T47D (cell line): ENCODE data around the gene SLC31A1.
"Not testable (repeated sequence)": the region's sequence is repeated elsewhere in the genome, so short reads cannot be mapped to it uniquely, and the experiment has no call there.

Experiments
- DNase-seq, 2 experiments: peaks; one replicate each; pipeline versions ENCODE4 v3.0.0 to v3.0.0-alpha.2; 2011 to 2012; ENCODE audit warnings: low read depth in 1 of 2, low spot score in 1 of 2
- JUND ChIP-seq: IDR thresholded peaks from 2 replicates; pipeline ENCODE4 v1.6.1; 2012; ENCODE audit warnings: low read depth
- in situ Hi-C: cut with HindIII; loops from 2 replicates; pipeline ENCODE4 v1.10.0; 2016; ENCODE audit warnings: low sequenced_read_pairs, low pct_unique_long_range_greater_than_20kb

SLC31A1 gene

GRCh38 chr9:113228130-113228665, 6.9 kb downstream of the SLC31A1 start:
- no peak for TF ChIP-seq JUND
- DNase-seq: no peak
- in situ Hi-C loops: no loop called here

- no peak for DNase-seq
- no peak for TF ChIP-seq JUND
- in situ Hi-C loops: no loop called here
Measured at GRCh38 chr9:113231701-113232100, 10.4 kb downstream of the SLC31A1 start.

- DNase-seq, in situ Hi-C loops: not testable (repeated sequence)
Measured at GRCh38 chr9:113235701-113236255, 14.4 kb downstream of the SLC31A1 start.

GRCh38 chr9:113237026-113237425, 15.7 kb downstream of the SLC31A1 start:
- DNase-seq: no peak
- in situ Hi-C loops: no loop called here
- no peak for TF ChIP-seq JUND

- in situ Hi-C loops: no loop called here
- TF ChIP-seq JUND: no peak
- no peak for DNase-seq
Measured at GRCh38 chr9:113238202-113238858, 17.0 kb downstream of the SLC31A1 start.

- in situ Hi-C loops: no loop called here
- no peak for TF ChIP-seq JUND
- DNase-seq: no peak
Measured at GRCh38 chr9:113238859-113239232, 17.5 kb downstream of the SLC31A1 start.

- DNase-seq: peak in 1 of 2 experiments; percentile 69
- no peak for TF ChIP-seq JUND
- in situ Hi-C loops: no loop called here
Measured at GRCh38 chr9:113241161-113241560, 19.8 kb downstream of the SLC31A1 start.

- in situ Hi-C loops: no loop called here
- no peak for DNase-seq
- TF ChIP-seq JUND: no peak
Measured at GRCh38 chr9:113244556-113244955, 23.2 kb downstream of the SLC31A1 start.

- in situ Hi-C loops: no loop called here
Measured at GRCh38 chr9:113245894-113246293, 24.6 kb downstream of the SLC31A1 start.

GRCh38 chr9:113246928-113247327, 25.6 kb downstream of the SLC31A1 start:
- DNase-seq: no peak
- in situ Hi-C loops: no loop called here
- no peak for TF ChIP-seq JUND

More at GRCh38 chr9:113245894-113246293, 24.6 kb downstream of the SLC31A1 start:
- no peak for DNase-seq
- TF ChIP-seq JUND: no peak

GRCh38 chr9:113247640-113248039, 26.3 kb downstream of the SLC31A1 start:
- no peak for DNase-seq
- no peak for TF ChIP-seq JUND
- in situ Hi-C loops: no loop called here

- in situ Hi-C loops, DNase-seq: not testable (repeated sequence)
Measured at GRCh38 chr9:113249661-113250060, 28.3 kb downstream of the SLC31A1 start.

GRCh38 chr9:113250807-113251206, 29.5 kb downstream of the SLC31A1 start:
- DNase-seq: no peak
- no peak for TF ChIP-seq JUND
- in situ Hi-C loops: no loop called here

- TF ChIP-seq JUND: no peak
- DNase-seq: no peak
- in situ Hi-C loops: no loop called here
Measured at GRCh38 chr9:113254991-113255390, 33.6 kb downstream of the SLC31A1 start.
